GM21619 (cell line): ENCODE data around the gene TRIP12.
A peak's percentile ranks its signal among the peaks of the same experiment; 100 is the strongest.
"Not testable (repeated sequence)": the region's sequence is repeated elsewhere in the genome, so short reads cannot be mapped to it uniquely, and the experiment has no call there.

Experiments used
- ATAC-seq: cut with Tn5 transposase; IDR thresholded peaks from one replicate; pipeline ENCODE4 v1.9.1; 2021; ENCODE audit not compliant: unreplicated experiment

The TRIP12 gene

GRCh38 chr2:229725716-229726574 lies 195.9 kb downstream of the TRIP12 start:
- ATAC-seq: no peak

GRCh38 chr2:229723192-229723591 lies 198.6 kb downstream of the TRIP12 start:
- ATAC-seq: not testable (repeated sequence)

- no peak for ATAC-seq
Observed at GRCh38 chr2:229719926-229720647, 201.7 kb downstream of the TRIP12 start.

- ATAC-seq: no peak
Observed at GRCh38 chr2:229718057-229718456, 203.8 kb downstream of the TRIP12 start.

GRCh38 chr2:229715895-229716507 lies 205.8 kb downstream of the TRIP12 start:
- ATAC-seq: no peak

- ATAC-seq: peak; percentile 45
Observed at GRCh38 chr2:229714736-229715541, 206.9 kb downstream of the TRIP12 start.

- ATAC-seq: peak; percentile 79
Observed at GRCh38 chr2:229714080-229714735, 207.6 kb downstream of the TRIP12 start, which contains the start of gene DNER. Gene DNER (minus strand): TSS chr2:229714555. CDS start chr2:229714423, 132 bp downstream.
